ENCODE results near the gene SH3D19. TPM values are rescaled to one million over a fixed set of nuclear protein-coding genes. Genes with fewer than 3 reads are reported as not detected.

Gene SH3D19
- total RNA-seq, 4 donors from 2014 or later: 35.2 to 316 (median 131) TPM

GRCh38 chr4:151153585-151153984 is 171.8 kb downstream of the SH3D19 start:
- no peak overlapping the region for H3K27ac ChIP-seq
- intact Hi-C loops (cut with DNase I; ENCODE audit: low total_unique reads): no loop called here

GRCh38 chr4:151152028-151152427 is 173.4 kb downstream of the SH3D19 start:
- Histone ChIP-seq H3K9me3 (no peaks in the 10 kb centered on the region), H3K36me3 (no peaks in the 10 kb centered on the region)
- intact Hi-C loops (cut with DNase I; ENCODE audit: low total_unique reads): no loop called here

More at GRCh38 chr4:151153585-151153984, 171.8 kb downstream of the SH3D19 start:
- H3K36me3 ChIP-seq: no peaks in the 10 kb centered on the region
- no peaks in the 10 kb centered on the region for H3K4me1 ChIP-seq
- no peaks in the 10 kb centered on the region for H3K27me3 ChIP-seq
- DNase-seq: no peak
- H3K9me3 ChIP-seq: no peaks in the 10 kb centered on the region
- H3K4me3 ChIP-seq: no peak overlapping the region
- TF ChIP-seq CTCF (IDR thresholded peaks at IDR 0.05) (no peak), POLR2A (IDR thresholded peaks at IDR 0.05) (no peak)

GRCh38 chr4:151150821-151151580 is 174.4 kb downstream of the SH3D19 start:
- Histone ChIP-seq H3K4me1 (no peaks in the 10 kb centered on the region), H3K27me3 (no peaks in the 10 kb centered on the region), H3K4me3 (no peak overlapping the region), H3K27ac (no peak overlapping the region), H3K9me3 (no peaks in the 10 kb centered on the region), H3K36me3 (no peaks in the 10 kb centered on the region)
- intact Hi-C loops (cut with DNase I; ENCODE audit: low total_unique reads): no loop called here
- no peak for DNase-seq
- no peak for TF ChIP-seq POLR2A (IDR thresholded peaks at IDR 0.05)

More at GRCh38 chr4:151152028-151152427, 173.4 kb downstream of the SH3D19 start:
- no peak for DNase-seq
- Histone ChIP-seq H3K4me1 (no peaks in the 10 kb centered on the region), H3K4me3 (no peak overlapping the region), H3K27me3 (no peaks in the 10 kb centered on the region), H3K27ac (no peak overlapping the region)
- TF ChIP-seq POLR2A (IDR thresholded peaks at IDR 0.05) (no peak), CTCF (IDR thresholded peaks at IDR 0.05) (no peak)

- H3K27me3 ChIP-seq: no peaks in the 10 kb centered on the region
- no peaks in the 10 kb centered on the region for H3K36me3 ChIP-seq
- H3K27ac ChIP-seq: no peak overlapping the region
- TF ChIP-seq POLR2A (IDR thresholded peaks at IDR 0.05) (no peak), CTCF (IDR thresholded peaks at IDR 0.05) (no peak)
- intact Hi-C loops (cut with DNase I; ENCODE audit: low total_unique reads): no loop called here
- H3K9me3 ChIP-seq: no peaks in the 10 kb centered on the region
- H3K4me1 ChIP-seq: no peaks in the 10 kb centered on the region
- H3K4me3 ChIP-seq: no peak overlapping the region
- DNase-seq: no peak
Measured at GRCh38 chr4:151148261-151148660, 177.1 kb downstream of the SH3D19 start.

GRCh38 chr4:151147000-151147399 is 178.4 kb downstream of the SH3D19 start:
- no peaks in the 10 kb centered on the region for H3K36me3 ChIP-seq
- no peaks in the 10 kb centered on the region for H3K27me3 ChIP-seq
- H3K9me3 ChIP-seq: no peaks in the 10 kb centered on the region
- H3K4me3 ChIP-seq: no peak overlapping the region
- no peak overlapping the region for H3K27ac ChIP-seq
- TF ChIP-seq CTCF (IDR thresholded peaks at IDR 0.05) (no peak), POLR2A (IDR thresholded peaks at IDR 0.05) (no peak)
- intact Hi-C loops (cut with DNase I; ENCODE audit: low total_unique reads): no loop called here
- H3K4me1 ChIP-seq: no peaks in the 10 kb centered on the region
- no peak for DNase-seq

All from uterus (tissue), 4 donors.